H1 (cell line): ENCODE data around the gene NELFCD. TPM values are rescaled to one million over a fixed set of nuclear protein-coding genes. Genes with fewer than 3 reads are reported as not detected.

Experiments used
- CTCF ChIA-PET: fragments of 300-600 bp; sonication (Branson Sonifier 250); formaldehyde crosslinking; loops from one replicate; lab custom pipeline; 2021; ENCODE audit not compliant: partially characterized antibody; lab: Charles Lee
- POLR2A ChIA-PET: fragments of 300-600 bp; sonication (Branson Sonifier 250); formaldehyde crosslinking; loops from one replicate; lab custom pipeline; 2021; ENCODE audit warnings: inconsistent platforms; ENCODE audit not compliant: partially characterized antibody; lab: Charles Lee
- DNase-seq, 2 experiments: peaks; one replicate each; pipeline versions ENCODE4 v3.0.0 to v3.0.0-alpha.2; 2010 to 2022; ENCODE audit warnings: low spot score in 2 of 2, low read depth in 1 of 2, mixed read lengths in 1 of 2
- FAIRE-seq: peaks from 2 replicates; lab custom pipeline; 2011; peaks lifted over from hg19 to GRCh38; lab: Jason Lieb, UNC
- H2AFZ ChIP-seq: 2 replicates; pipeline ENCODE4 v1.8.1; 2012; ENCODE audit warnings: low read length, inconsistent platforms
- H2AK5ac ChIP-seq: 2 replicates; pipeline ENCODE4 v1.6.1; 2013; ENCODE audit warnings: low read depth, low read length
- H2BK120ac ChIP-seq: replicated peaks from 2 replicates; pipeline ENCODE3; 2013; ENCODE audit warnings: low read depth, low read length, inconsistent platforms
- H2BK12ac ChIP-seq: 2 replicates; pipeline ENCODE4 v1.6.1; 2013; ENCODE audit warnings: low read depth, low read length
- H2BK15ac ChIP-seq: 2 replicates; pipeline ENCODE4 v1.6.1; 2013; ENCODE audit warnings: low read length
- H2BK20ac ChIP-seq: 2 replicates; pipeline ENCODE4 v1.6.1; 2013; ENCODE audit warnings: low read length
- H2BK5ac ChIP-seq: 2 replicates; pipeline ENCODE4 v1.6.1; 2013; ENCODE audit warnings: low read depth, low read length
- H3K14ac ChIP-seq: 2 replicates; pipeline ENCODE4 v1.6.1; 2013; ENCODE audit warnings: inconsistent platforms; ENCODE audit not compliant: insufficient read length
- H3K18ac ChIP-seq: 2 replicates; pipeline ENCODE4 v1.6.1; 2013; ENCODE audit warnings: low read length; ENCODE audit errors: extremely low read depth
- H3K23ac ChIP-seq: 2 replicates; pipeline ENCODE4 v1.6.1; 2013; ENCODE audit warnings: inconsistent platforms; ENCODE audit not compliant: insufficient read length
- H3K23me2 ChIP-seq: 2 replicates; pipeline ENCODE4 v1.6.1; 2013; ENCODE audit warnings: low read depth, low read length
- H3K27ac ChIP-seq: 2 replicates; pipeline ENCODE4 v1.6.1; 2011; ENCODE audit warnings: low read depth, low read length, inconsistent platforms
- H3K27me3 ChIP-seq, 4 experiments: replicated peaks in 1 of 4; 1 replicate in 1 of 4; 2 replicates in 3 of 4; pipeline versions ENCODE4 v1.6.1 to v1.8.1; 2011 to 2013; ENCODE audit warnings: low read length in 3 of 4, mild to moderate bottlenecking in 3 of 4, inconsistent platforms in 2 of 4, mixed read lengths in 2 of 4, moderate library complexity in 1 of 4; ENCODE audit not compliant: control insufficient read depth in 3 of 4, insufficient read depth in 3 of 4; ENCODE audit errors: extremely low read depth in 1 of 4
- H3K36me3 ChIP-seq, 4 experiments: 2 replicates each; pipeline versions ENCODE4 v1.6.1 to v1.8.1; 2011 to 2013; ENCODE audit warnings: mild to moderate bottlenecking in 4 of 4, low read length in 3 of 4, moderate library complexity in 2 of 4, control low read depth in 1 of 4, inconsistent platforms in 1 of 4; ENCODE audit not compliant: insufficient read depth in 4 of 4, control insufficient read depth in 2 of 4
- H3K4ac ChIP-seq: replicated peaks from 2 replicates; pipeline ENCODE3; 2013; ENCODE audit warnings: low read length, low read depth, mixed read lengths, inconsistent platforms; ENCODE audit not compliant: insufficient read length
- H3K4me1 ChIP-seq, 4 experiments: replicated peaks in 1 of 4; 1 replicate in 1 of 4; 2 replicates in 3 of 4; pipeline versions ENCODE4 v1.6.1 to v1.8.1; 2011 to 2013; ENCODE audit warnings: low read length in 3 of 4, inconsistent platforms in 2 of 4, mixed read lengths in 1 of 4; ENCODE audit not compliant: insufficient read depth in 4 of 4, control insufficient read depth in 3 of 4
- H3K4me2 ChIP-seq, 2 experiments: 2 replicates each; pipeline versions ENCODE4 v1.6.1 to v1.8.1; 2011 to 2013; ENCODE audit warnings: low read depth in 2 of 2, low read length in 2 of 2, control low read depth in 1 of 2, inconsistent platforms in 1 of 2, mild to moderate bottlenecking in 1 of 2; ENCODE audit not compliant: insufficient read depth in 1 of 2
- H3K4me3 ChIP-seq, 4 experiments: fragments of 200-600, 300-600 bp in 1 of 4; sonication (generic), shearing (Covaris generic), sonication (Bioruptor Twin) in 1 of 4; 2 replicates each; pipeline versions ENCODE4 v1.5.1 to v1.8.1; 2011 to 2016; ENCODE audit warnings: low read length in 4 of 4, low read depth in 3 of 4, control low read depth in 2 of 4, inconsistent platforms in 2 of 4, mild to moderate bottlenecking in 2 of 4, mixed read lengths in 1 of 4, moderate library complexity in 1 of 4; ENCODE audit not compliant: insufficient read depth in 2 of 4; ENCODE audit errors: extremely low read depth in 1 of 4
- H3K56ac ChIP-seq: replicated peaks from 2 replicates; pipeline ENCODE3; 2013; ENCODE audit warnings: low read depth, mild to moderate bottlenecking, mixed read lengths, low read length, inconsistent platforms; ENCODE audit not compliant: insufficient read length
- H3K79me1 ChIP-seq: 2 replicates; pipeline ENCODE4 v1.6.1; 2013; ENCODE audit warnings: low read depth, low read length, control low read depth
- H3K79me2 ChIP-seq, 2 experiments: 2 replicates each; pipeline versions ENCODE4 v1.6.1 to v1.8.1; 2012 to 2013; ENCODE audit warnings: low read length in 2 of 2, mild to moderate bottlenecking in 2 of 2, inconsistent platforms in 1 of 2; ENCODE audit not compliant: insufficient read depth in 2 of 2, control insufficient read depth in 1 of 2
- H3K9ac ChIP-seq, 4 experiments: replicated peaks in 1 of 4; 1 replicate in 1 of 4; 2 replicates in 3 of 4; pipeline versions ENCODE4 v1.6.1 to v1.8.1; 2011 to 2013; ENCODE audit warnings: low read depth in 3 of 4, low read length in 3 of 4, control low read depth in 2 of 4, mild to moderate bottlenecking in 2 of 4, moderate library complexity in 2 of 4, inconsistent platforms in 1 of 4; ENCODE audit errors: extremely low read depth in 1 of 4
- H3K9me3 ChIP-seq, 2 experiments: 2 replicates each; pipeline versions ENCODE4 v1.6.1 to v1.8.1; 2012 to 2013; ENCODE audit warnings: mild to moderate bottlenecking in 2 of 2, moderate library complexity in 2 of 2, control low read depth in 1 of 2, inconsistent platforms in 1 of 2, low read depth in 1 of 2, low read length in 1 of 2, mixed read lengths in 1 of 2; ENCODE audit not compliant: insufficient read depth in 2 of 2
- H4K20me1 ChIP-seq, 2 experiments: replicated peaks in 1 of 2; 2 replicates each; pipeline versions ENCODE3 to v1.8.1; 2011 to 2013; ENCODE audit warnings: inconsistent platforms in 2 of 2, low read length in 2 of 2, mild to moderate bottlenecking in 1 of 2; ENCODE audit not compliant: insufficient read depth in 2 of 2, control insufficient read depth in 1 of 2
- H4K5ac ChIP-seq: 2 replicates; pipeline ENCODE4 v1.6.1; 2013; ENCODE audit warnings: low read length, low read depth, mixed read lengths, inconsistent platforms; ENCODE audit not compliant: insufficient read length
- H4K8ac ChIP-seq: 2 replicates; pipeline ENCODE4 v1.8.0; 2013; ENCODE audit warnings: mild to moderate bottlenecking, moderate library complexity, low read length, inconsistent platforms; ENCODE audit not compliant: insufficient read depth; ENCODE audit errors: extremely low read depth
- H4K91ac ChIP-seq: replicated peaks from 2 replicates; pipeline ENCODE3; 2013; ENCODE audit warnings: low read length, mixed read lengths, inconsistent platforms; ENCODE audit not compliant: insufficient read length
- RNF2 ChIP-seq: fragments of 200-900, 300-1000 bp; sonication (generic); IDR thresholded peaks from 2 replicates; pipeline ENCODE4 v1.7.1; 2016; ENCODE audit warnings: borderline replicate concordance, low read depth, mild to moderate bottlenecking, antibody characterized with exemption, low read length; ENCODE audit not compliant: poor library complexity, severe bottlenecking; ENCODE audit errors: missing control alignments
- SP2 ChIP-seq: IDR thresholded peaks from 2 replicates; pipeline ENCODE4 v1.6.1; 2012; ENCODE audit warnings: mild to moderate bottlenecking, low read length, inconsistent platforms
- WGBS, 2 experiments: shearing (Covaris generic) in 1 of 2; methylation state at CpG; one replicate each; pipeline versions ENCODE4 v1.1.6 to v1.1.7; 2013 to 2015; ENCODE audit warnings: low lambda C conversion rate in 2 of 2, mixed read lengths in 2 of 2, inconsistent platforms in 1 of 2, low coverage in 1 of 2, missing lambda C conversion rate in 1 of 2; ENCODE audit not compliant: insufficient replicate concordance in 2 of 2, insufficient coverage in 1 of 2, insufficient read length in 1 of 2; ENCODE audit errors: extremely low coverage in 1 of 2, missing lambda C conversion rate in 1 of 2; 5-methylcytosine and 5-hydroxymethylcytosine counted together
- polyA plus RNA-seq, 7 experiments: library from polyadenylated mRNA; depleted of rRNA in 3 of 7; stranded (reverse) in 5 of 7; unstranded in 2 of 7; fragments of >200 nt in 5 of 7; fragments of 200-250 nt in 2 of 7; gene quantifications; 1 replicate in 5 of 7; 2 replicates in 1 of 7; 4 replicates in 1 of 7; pipeline versions ENCODE4 v1.2.1 to v1.2.3, GENCODE V29; 2011 to 2013; ENCODE audit warnings: missing spikeins in 2 of 7, mixed read lengths in 2 of 7
- total RNA-seq: library from RNA; stranded (reverse); fragmentation: NEBNext Ultra II Directional; extraction: Animal tissue kit (Norgen Biotek cat#: 25700); gene quantifications from 2 replicates; pipeline ENCODE4 v1.2.1, GENCODE V29; 2021

The NELFCD gene
- total and polyA plus RNA-seq, 2 of the 8 experiments (the other 6 are each of a cell fraction or from before 2014, with no cell fraction given): 35.5 to 59.6 TPM

DNA sequence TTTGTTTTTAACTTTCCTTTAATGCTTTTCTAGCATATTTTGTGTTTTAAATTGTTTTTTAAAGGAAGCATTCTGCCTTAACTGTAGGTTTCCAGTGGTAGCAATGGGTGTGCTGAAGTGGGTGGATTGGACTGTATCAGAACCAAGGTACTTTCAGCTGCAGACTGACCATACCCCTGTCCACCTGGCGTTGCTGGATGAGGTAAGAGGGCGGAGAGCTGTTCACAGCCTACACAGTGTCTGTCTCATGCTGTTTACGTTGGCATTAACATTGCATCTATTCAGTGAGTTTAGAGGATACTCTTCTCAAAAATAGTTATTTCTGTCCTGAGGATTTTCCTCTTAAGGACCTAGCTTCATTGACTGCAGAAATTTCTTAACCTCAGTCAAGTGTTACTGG is 11.9 kb downstream of the NELFCD start:
- H3K36me3 ChIP-seq: peaks cover 31 to 80% (median 65%) of the 10 kb centered on the region in 4 experiments
- H2BK120ac ChIP-seq: no peak overlapping the region
- H3K9me3 ChIP-seq: no peaks in the 10 kb centered on the region
- H4K91ac ChIP-seq: no peak overlapping the region
- H2AFZ ChIP-seq: no peak overlapping the region
- H2BK5ac ChIP-seq: no peak overlapping the region
- H3K79me1 ChIP-seq: no peaks in the 10 kb centered on the region
- H2BK12ac ChIP-seq: no peak overlapping the region
- no peak overlapping the region for H3K18ac ChIP-seq
- no peak overlapping the region for H3K4me3 ChIP-seq
- no peak overlapping the region for H3K4me2 ChIP-seq
- H3K23me2 ChIP-seq: no peaks in the 10 kb centered on the region
- H3K27me3 ChIP-seq: no peaks in the 10 kb centered on the region
- H3K56ac ChIP-seq: no peak overlapping the region
- no peak overlapping the region for H3K9ac ChIP-seq
- no peak overlapping the region for H2BK20ac ChIP-seq
- no peak overlapping the region for H3K23ac ChIP-seq
- H4K8ac ChIP-seq: no peak overlapping the region
- FAIRE-seq (no peak), DNase-seq (no peak)
- no peak overlapping the region for H3K27ac ChIP-seq
- H3K4me1 ChIP-seq: no peaks in the 10 kb centered on the region
- peaks cover 0 to 9% of the 10 kb centered on the region in 2 experiments for H4K20me1 ChIP-seq
- no peaks in the 10 kb centered on the region for H3K79me2 ChIP-seq
- CTCF ChIA-PET: interaction anchor here (0.8 to 1.5 kb wide), 6 partner anchors 39 to 463 kb away, joined by 3 to 4 read pairs (median 3); partner anchors contain the start of gene ATP5F1E
- no peak for TF ChIP-seq RNF2
- TF ChIP-seq SP2: no peak
- H3K14ac ChIP-seq: no peak overlapping the region
- H3K4ac ChIP-seq: no peak overlapping the region
- H2AK5ac ChIP-seq: no peak overlapping the region
- H2BK15ac ChIP-seq: no peak overlapping the region
- POLR2A ChIA-PET: interaction anchor here (0.7 to 1.8 kb wide), 7 partner anchors 9 to 89 kb away, joined by 3 to 6 read pairs (median 3); partner anchors contain the start of gene ATP5F1E
- 88% methylated on average over 3 of the region's 3 CpGs; no CpG with 5 or more reads in 1 of the 2 experiments for WGBS, 2 experiments
- H4K5ac ChIP-seq: no peak overlapping the region
